Measurements from ENCODE around the gene TNRC18. TPM values are rescaled to one million over a fixed set of nuclear protein-coding genes. Genes with fewer than 3 reads are reported as not detected.
"Not testable (repeated sequence)": the region's sequence is repeated elsewhere in the genome, so short reads cannot be mapped to it uniquely, and the experiment has no call there.

The TNRC18 gene, protein sequence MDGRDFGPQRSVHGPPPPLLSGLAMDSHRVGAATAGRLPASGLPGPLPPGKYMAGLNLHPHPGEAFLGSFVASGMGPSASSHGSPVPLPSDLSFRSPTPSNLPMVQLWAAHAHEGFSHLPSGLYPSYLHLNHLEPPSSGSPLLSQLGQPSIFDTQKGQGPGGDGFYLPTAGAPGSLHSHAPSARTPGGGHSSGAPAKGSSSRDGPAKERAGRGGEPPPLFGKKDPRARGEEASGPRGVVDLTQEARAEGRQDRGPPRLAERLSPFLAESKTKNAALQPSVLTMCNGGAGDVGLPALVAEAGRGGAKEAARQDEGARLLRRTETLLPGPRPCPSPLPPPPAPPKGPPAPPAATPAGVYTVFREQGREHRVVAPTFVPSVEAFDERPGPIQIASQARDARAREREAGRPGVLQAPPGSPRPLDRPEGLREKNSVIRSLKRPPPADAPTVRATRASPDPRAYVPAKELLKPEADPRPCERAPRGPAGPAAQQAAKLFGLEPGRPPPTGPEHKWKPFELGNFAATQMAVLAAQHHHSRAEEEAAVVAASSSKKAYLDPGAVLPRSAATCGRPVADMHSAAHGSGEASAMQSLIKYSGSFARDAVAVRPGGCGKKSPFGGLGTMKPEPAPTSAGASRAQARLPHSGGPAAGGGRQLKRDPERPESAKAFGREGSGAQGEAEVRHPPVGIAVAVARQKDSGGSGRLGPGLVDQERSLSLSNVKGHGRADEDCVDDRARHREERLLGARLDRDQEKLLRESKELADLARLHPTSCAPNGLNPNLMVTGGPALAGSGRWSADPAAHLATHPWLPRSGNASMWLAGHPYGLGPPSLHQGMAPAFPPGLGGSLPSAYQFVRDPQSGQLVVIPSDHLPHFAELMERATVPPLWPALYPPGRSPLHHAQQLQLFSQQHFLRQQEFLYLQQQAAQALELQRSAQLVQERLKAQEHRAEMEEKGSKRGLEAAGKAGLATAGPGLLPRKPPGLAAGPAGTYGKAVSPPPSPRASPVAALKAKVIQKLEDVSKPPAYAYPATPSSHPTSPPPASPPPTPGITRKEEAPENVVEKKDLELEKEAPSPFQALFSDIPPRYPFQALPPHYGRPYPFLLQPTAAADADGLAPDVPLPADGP (N-terminal part only)
- total RNA-seq: 10 to 100 TPM; 51.9 to 57.2 TPM

DNA sequence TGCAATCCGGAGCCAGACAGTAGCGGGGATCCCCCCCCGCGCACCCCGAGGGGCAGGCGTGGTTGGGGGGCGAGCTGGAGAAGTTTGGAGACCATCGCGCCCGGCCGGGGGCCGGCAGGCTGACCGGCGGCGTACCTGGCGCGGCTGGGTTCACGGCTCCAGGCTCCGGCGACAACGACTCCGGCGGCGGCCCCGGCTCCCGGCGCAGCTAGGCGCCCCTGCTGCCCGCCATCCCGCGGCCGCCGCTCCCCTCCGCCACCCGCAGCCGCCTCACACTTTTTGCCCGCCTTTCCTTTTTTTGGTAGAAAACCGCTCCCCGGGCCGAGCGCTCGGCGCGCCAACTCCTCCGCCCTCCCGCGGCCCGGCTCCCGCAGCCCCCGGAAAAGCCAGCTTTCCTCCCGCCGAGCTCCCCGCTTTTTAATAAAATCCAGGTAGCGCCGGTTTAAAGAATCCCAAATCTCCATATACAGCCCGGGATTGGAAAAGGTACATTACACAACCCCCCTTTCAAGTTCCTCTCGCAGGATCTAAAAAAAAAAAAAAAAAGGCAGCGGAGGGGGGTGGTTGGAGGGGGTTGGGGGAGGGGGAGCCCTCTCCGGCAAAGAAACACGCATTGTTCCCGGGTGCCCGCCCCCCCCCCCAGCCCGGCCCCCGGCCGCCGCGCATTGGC, at the start of gene TNRC18:
Gene TNRC18 (minus strand): TSS at position 529 of the 670 bp plus-strand sequence. CDS start 2,588 bp downstream, outside the sequence.
- POLR2A ChIA-PET: interaction anchor here (2.6 kb wide), 1 partner anchor 26 kb away, joined by 14 read pairs; no protein-coding TSS in a partner anchor
- Mint-ChIP-seq H3K9me3 (no peaks in the 10 kb centered on the region), H3K36me3 (no peaks in the 10 kb centered on the region), H3K27me3 (peaks cover 72% of the 10 kb centered on the region), H3K4me3 (peak within 1 kb of the TSS; percentile 81), H3K27ac (peak within 1 kb of the TSS; percentile 34), H3K4me1 (peaks cover 15% of the 10 kb centered on the region)
- peak; percentile 56 for DNase-seq
- ATAC-seq (ENCODE audit: low read depth): no peak

DNA sequence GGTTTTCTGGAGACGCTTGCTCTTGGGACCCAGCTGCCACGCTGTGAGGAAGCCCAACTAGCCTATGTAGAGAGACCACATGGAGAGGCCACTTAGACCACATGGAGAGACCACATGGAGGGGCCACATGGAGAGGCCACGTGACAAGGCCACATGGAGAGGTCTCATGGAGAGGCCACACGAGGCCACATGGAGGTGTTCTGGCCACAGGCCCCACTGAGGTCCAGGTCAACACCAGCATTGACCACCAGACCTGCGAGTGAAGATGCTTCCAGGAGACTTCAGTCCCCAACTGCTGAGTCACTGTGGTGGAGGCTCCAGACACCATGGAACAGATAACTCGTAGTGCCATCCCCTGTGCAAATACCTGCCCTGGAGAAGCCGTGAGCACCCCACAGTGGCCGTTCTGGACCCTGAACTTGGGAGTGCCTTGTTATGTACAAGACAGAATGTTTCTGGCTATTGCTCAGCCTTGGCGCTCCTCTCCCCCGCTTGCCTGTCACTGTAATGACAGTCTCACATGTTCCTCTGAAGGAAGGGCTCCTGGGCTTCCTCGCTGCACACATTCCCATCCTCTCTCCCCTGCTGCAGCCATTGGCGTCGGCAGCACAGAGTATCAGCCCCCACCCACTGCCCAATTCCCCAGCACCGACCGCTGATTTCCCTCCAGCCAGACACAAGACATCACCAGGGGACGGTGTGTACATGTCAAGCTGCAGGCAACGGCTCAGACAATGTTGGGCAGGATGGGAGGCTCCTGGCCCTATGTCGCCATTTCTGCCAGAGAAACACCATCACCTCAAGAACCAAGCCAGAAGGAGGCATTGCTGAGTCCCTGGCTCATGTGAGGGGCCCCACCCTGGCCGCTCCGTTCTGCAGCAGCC, 49.0 kb upstream of the TNRC18 start:
- peaks cover 5% of the 10 kb centered on the region for H3K4me1 Mint-ChIP-seq
- no peak overlapping the region for H3K4me3 Mint-ChIP-seq
- no peak overlapping the region for H3K27ac Mint-ChIP-seq
- peaks cover 2% of the 10 kb centered on the region for H3K36me3 Mint-ChIP-seq
- H3K9me3 Mint-ChIP-seq: no peaks in the 10 kb centered on the region
- DNase-seq: no peak
- POLR2A ChIA-PET: interaction anchor here (0.7 kb wide), 1 partner anchor 257 kb away, joined by 4 read pairs; no protein-coding TSS in a partner anchor
- peak; percentile 41 for ATAC-seq (ENCODE audit: low read depth)
- no peaks in the 10 kb centered on the region for H3K27me3 Mint-ChIP-seq

DNA sequence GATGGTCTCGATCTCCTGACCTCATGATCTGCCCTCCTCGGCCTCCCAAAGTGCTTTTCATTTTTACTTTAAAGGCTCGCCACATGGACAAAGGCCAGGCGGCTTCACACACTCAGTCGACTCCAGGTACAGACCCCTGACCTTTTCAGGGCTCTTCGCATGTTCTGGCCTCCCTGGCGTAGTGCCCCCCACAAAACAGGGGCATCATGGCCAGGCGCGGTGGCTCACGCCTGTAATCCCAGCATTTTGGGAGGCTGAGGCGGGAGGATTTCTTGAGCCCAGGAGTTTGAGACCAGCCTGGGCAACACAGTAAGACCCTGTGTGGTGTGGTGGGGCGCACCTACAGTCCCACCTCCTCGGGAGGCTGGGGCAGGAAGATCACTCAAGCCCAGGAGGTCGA, 48.0 kb upstream of the TNRC18 start:
- H3K27me3 Mint-ChIP-seq; H3K36me3 Mint-ChIP-seq; H3K27ac Mint-ChIP-seq; ATAC-seq (ENCODE audit: low read depth); H3K4me3 Mint-ChIP-seq; H3K4me1 Mint-ChIP-seq; H3K9me3 Mint-ChIP-seq; DNase-seq: not testable (repeated sequence)
- POLR2A ChIA-PET: interaction anchor here (1.9 kb wide), 1 partner anchor 75 kb away, joined by 4 read pairs; no protein-coding TSS in a partner anchor

DNA sequence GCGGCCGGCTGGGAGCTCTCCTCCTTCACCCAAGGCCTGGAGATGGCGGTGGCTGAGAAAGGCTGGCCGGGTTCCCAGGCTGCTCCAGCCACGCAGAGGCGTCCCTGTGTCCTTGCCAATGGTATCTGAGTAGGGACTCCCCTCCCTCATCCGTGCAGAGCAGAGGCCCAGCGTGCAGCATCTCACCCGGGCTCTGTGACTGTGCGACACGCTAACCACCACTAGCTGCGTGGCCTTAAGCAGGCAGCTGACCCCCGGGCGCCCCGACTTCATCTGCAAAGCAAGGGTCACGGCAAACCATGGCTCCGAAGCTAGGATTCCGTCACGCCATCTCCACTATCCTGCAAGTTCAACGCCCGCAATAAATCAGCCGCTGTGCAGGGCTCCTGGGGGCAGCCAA, 47.2 kb upstream of the TNRC18 start:
- Mint-ChIP-seq H3K9me3 (no peaks in the 10 kb centered on the region), H3K4me1 (no peaks in the 10 kb centered on the region), H3K36me3 (no peaks in the 10 kb centered on the region), H3K27me3 (no peaks in the 10 kb centered on the region), H3K27ac (no peak overlapping the region), H3K4me3 (no peak overlapping the region)
- no peak for ATAC-seq (ENCODE audit: low read depth)
- POLR2A ChIA-PET: interaction anchor here (0.5 to 1.9 kb wide), 2 partner anchors 26 to 74 kb away, joined by 4 read pairs; no protein-coding TSS in a partner anchor
- no peak for DNase-seq

DNA sequence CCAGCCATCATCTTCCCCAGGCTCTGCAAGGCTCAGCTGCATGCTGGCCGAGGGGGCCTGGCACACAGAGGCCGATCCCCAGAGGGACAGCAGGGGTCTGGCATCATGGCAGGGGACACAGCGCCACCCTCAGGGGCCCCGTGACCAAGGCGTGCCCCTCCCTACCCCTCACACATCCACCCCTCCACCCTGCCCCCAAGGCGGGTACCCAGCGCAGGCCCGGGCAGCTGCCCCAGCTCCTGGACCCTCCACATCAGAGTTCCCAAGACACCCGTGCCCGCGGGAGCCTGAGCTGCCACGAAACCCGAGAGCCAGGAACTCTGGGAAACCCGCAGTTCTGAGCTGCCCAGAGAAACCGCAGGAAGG, 46.5 kb upstream of the TNRC18 start:
- POLR2A ChIA-PET: interaction anchor here (1.9 kb wide), 1 partner anchor 73 kb away, joined by 4 read pairs; no protein-coding TSS in a partner anchor
- H3K27me3 Mint-ChIP-seq: no peaks in the 10 kb centered on the region
- H3K36me3 Mint-ChIP-seq: no peaks in the 10 kb centered on the region
- no peak for DNase-seq
- ATAC-seq (ENCODE audit: low read depth): no peak
- H3K4me1 Mint-ChIP-seq: no peaks in the 10 kb centered on the region
- H3K27ac Mint-ChIP-seq: no peak overlapping the region
- H3K4me3 Mint-ChIP-seq: no peak overlapping the region
- no peaks in the 10 kb centered on the region for H3K9me3 Mint-ChIP-seq

DNA sequence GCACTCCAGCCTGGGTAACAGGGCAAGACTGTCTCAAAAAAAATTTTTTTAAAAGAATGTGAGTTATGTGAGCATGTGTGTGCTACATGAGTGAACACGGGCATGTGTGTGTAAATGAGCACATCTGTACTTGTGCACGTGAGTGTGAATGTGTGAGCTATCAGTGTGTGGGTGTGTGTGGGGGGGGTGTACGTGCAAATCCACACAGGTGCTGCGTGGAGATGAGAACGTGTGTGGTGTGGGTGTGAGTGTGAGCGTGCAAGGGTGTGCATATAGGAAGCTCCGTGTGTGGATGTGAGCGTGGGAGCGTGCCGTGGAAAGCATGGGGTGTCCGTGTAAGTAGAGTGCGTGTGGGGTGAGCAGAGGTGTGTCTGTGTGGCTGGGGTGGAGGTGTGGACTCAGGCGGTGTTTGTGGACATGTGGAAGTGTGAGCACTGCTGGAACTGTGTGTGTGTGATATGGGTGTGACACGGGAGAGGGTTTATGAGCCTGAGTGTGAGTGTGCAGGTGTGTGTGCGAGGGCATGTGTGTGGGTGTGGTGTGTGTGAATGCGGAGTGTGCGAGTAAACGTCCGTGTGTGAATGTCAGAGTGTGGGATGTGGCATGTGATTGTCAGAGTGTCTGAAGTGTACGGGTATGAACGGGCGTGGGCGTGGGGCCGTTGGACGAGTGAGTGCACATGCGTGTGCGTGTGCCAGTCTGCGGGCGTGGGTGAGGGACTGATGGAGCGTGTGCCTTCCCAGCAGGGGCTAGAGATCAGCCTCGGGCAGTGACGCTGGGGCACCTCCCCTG, 45.9 kb upstream of the TNRC18 start:
- Mint-ChIP-seq H3K36me3 (no peaks in the 10 kb centered on the region), H3K4me3 (no peak overlapping the region), H3K4me1 (no peaks in the 10 kb centered on the region), H3K27ac (no peak overlapping the region), H3K9me3 (no peaks in the 10 kb centered on the region), H3K27me3 (no peaks in the 10 kb centered on the region)
- DNase-seq (no peak), ATAC-seq (ENCODE audit: low read depth) (no peak)
- POLR2A ChIA-PET: no interaction called here

DNA sequence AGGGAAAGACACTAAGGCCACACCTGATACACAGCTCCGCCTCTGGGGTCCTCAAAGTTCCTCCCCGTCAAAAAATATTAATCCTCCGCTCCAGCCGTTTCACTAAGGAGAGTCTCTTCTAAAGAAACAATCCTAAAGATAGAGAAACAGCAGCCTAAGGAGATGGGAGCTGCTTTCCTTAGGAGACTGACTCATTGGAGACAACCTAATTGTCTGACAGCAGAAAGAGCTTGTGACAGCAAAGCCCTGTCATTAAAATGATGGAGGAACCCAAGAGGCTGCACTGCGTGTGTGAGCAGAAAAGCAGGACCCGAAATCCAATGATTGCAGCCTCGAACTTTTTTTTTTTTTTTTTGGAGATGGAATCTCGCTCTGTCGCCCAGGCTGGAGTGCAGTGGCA, 44.0 kb upstream of the TNRC18 start:
- no peak overlapping the region for H3K27ac Mint-ChIP-seq
- ATAC-seq (ENCODE audit: low read depth): no peak
- H3K9me3 Mint-ChIP-seq: no peaks in the 10 kb centered on the region
- H3K4me3 Mint-ChIP-seq: no peak overlapping the region
- H3K4me1 Mint-ChIP-seq: peaks cover 2% of the 10 kb centered on the region
- no peaks in the 10 kb centered on the region for H3K36me3 Mint-ChIP-seq
- POLR2A ChIA-PET: no interaction called here
- H3K27me3 Mint-ChIP-seq: no peaks in the 10 kb centered on the region
- no peak for DNase-seq

DNA sequence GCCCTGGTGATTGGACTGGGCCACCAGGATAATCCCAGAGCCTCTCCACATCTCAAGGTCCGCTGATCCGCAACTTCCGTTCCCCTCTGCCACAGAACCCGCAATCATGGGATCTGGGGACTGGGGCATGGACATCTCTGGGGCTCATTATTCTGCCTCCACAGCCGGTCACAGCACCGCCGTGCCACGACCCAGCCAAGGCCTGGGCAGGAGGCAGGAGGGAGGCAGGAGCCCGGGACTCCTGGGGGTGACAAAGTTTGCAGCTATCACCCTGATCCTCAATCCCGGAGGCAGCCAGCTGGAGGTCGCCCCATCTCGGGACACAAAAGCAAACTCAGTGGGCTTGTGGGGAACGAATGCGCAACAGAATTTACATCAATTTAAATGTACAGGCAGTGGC, 42.9 kb upstream of the TNRC18 start:
- H3K4me3 Mint-ChIP-seq: no peak overlapping the region
- POLR2A ChIA-PET: interaction anchor here (0.6 kb wide), 1 partner anchor 326 kb away, joined by 4 read pairs; no protein-coding TSS in a partner anchor

DNA sequence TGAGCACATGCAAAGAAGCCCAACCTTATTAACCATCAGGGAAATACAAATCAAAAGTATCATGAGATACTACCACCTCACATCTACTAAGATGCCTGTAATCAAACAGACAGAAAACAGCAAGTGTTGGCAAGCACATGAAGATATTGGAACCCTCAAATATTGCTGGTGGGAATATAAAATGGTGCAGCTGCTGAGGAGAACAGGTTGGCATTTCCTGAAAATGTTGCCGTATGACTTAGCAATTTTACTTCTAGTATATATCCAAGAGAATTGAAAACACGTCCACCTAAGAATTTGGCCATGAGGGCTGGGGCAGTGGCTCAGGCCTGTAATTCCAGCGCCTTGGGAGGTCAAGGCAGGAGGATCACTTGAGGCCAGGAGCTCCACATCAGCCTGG, 39.4 kb upstream of the TNRC18 start:
- DNase-seq (no peak), ATAC-seq (ENCODE audit: low read depth) (no peak)
- POLR2A ChIA-PET: no interaction called here
- H3K9me3 Mint-ChIP-seq: no peaks in the 10 kb centered on the region
- H3K4me3 Mint-ChIP-seq: peak overlapping the region; percentile 13
- H3K27ac Mint-ChIP-seq: peak overlapping the region; percentile 56
- no peaks in the 10 kb centered on the region for H3K27me3 Mint-ChIP-seq
- no peaks in the 10 kb centered on the region for H3K36me3 Mint-ChIP-seq
- H3K4me1 Mint-ChIP-seq: peaks cover 15% of the 10 kb centered on the region

More for the DNA sequence above, 42.9 kb upstream of the TNRC18 start:
- H3K9me3 Mint-ChIP-seq: no peaks in the 10 kb centered on the region
- DNase-seq: no peak
- H3K36me3 Mint-ChIP-seq: no peaks in the 10 kb centered on the region
- H3K27me3 Mint-ChIP-seq: no peaks in the 10 kb centered on the region
- H3K27ac Mint-ChIP-seq: no peak overlapping the region
- ATAC-seq (ENCODE audit: low read depth): no peak
- H3K4me1 Mint-ChIP-seq: peaks cover 11% of the 10 kb centered on the region

DNA sequence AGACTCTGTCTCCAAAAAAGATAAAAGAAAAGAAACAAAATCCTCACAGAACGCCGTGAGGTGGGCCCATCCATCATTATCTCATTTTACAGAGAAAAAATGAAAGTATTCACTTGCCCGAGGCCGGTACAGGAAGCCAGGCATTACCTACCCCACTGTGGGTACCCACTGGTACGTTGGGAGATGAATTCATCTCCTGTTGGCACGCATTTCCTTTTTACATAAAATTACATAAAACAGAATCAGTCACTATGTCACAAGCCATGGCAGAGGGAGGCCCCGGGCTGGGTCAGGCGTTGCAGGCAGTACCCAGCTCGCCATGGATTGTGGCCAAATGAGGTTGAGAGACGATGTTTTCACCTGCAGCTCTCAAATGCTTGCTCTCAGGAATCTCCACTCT, 38.6 kb upstream of the TNRC18 start:
- Mint-ChIP-seq H3K36me3 (no peaks in the 10 kb centered on the region), H3K27me3 (no peaks in the 10 kb centered on the region), H3K4me3 (peak overlapping the region; percentile 73), H3K9me3 (no peaks in the 10 kb centered on the region), H3K4me1 (peaks cover 15% of the 10 kb centered on the region), H3K27ac (peak overlapping the region; percentile 69)
- POLR2A ChIA-PET: interaction anchor here (1.3 kb wide), 1 partner anchor 65 kb away, joined by 3 read pairs; no protein-coding TSS in a partner anchor
- ATAC-seq (ENCODE audit: low read depth) (peak; percentile 77), DNase-seq (no peak)

DNA sequence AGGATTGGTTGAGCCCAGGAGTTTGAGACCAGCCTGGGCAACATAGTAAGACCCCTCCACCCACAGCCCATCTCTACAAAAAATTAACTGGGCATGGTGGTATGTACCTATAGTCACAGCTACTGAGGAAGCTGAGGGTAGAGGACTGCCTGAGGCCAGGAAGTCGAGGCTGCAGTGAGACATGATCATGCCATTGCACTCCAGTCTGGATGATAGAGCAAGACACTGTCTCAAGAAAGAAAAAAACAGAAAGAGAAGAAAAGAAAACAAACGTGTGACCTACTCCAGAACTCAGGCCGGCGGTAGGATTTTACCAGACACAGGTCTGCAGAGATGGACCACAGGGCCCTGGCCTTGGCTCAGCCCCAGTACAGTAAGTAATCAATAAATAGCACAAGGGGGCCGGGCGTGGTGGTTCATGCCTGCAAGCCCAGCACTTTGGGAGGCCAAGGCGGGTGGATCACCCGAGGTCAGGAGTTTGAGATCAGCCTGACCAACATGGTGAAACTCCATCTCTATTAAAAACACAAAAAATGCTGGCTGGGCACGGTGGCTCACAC, 35.4 kb upstream of the TNRC18 start:
- DNase-seq: no peak
- Mint-ChIP-seq H3K9me3 (no peaks in the 10 kb centered on the region), H3K27ac (no peak overlapping the region), H3K4me1 (peaks cover 15% of the 10 kb centered on the region), H3K36me3 (no peaks in the 10 kb centered on the region), H3K27me3 (peaks cover 13% of the 10 kb centered on the region), H3K4me3 (no peak overlapping the region)
- POLR2A ChIA-PET: no interaction called here
- no peak for ATAC-seq (ENCODE audit: low read depth)
